Astrocyte (in vitro differentiated cells and primary cell): Measurements from ENCODE around the gene THAP2.

ENCODE experiments used
- EZH2 ChIP-seq: IDR thresholded peaks from 2 replicates; pipeline ENCODE4 v1.6.1; 2012; ENCODE audit warnings: mild to moderate bottlenecking, low read length, inconsistent platforms; ENCODE audit not compliant: insufficient read depth
- TF ChIP-seq, protein P1 (sequence below): IDR thresholded peaks from 2 replicates; pipeline ENCODE4 v1.5.1; 2011; ENCODE audit warnings: low read depth, mild to moderate bottlenecking, inconsistent platforms, low read length, moderate library complexity; ENCODE audit not compliant: insufficient read depth

DNA sequence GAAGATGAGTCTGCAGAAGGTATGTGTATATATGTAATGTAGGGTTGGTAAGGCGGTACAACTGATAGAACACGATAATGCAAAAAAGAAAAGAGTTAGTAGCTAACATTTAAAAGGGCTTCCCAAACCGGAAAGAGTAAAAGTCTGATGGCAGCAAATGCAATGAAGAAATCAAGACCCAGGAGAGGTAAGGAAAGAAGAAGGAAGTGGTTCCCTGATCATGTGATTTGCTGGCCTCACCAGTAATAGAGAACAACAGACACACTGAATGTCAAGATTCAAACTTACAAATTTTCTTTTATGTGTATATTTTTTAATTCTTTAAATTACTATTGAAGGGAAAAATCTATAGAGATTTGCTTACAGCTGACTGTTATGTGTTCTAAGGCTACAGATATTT is 18.8 kb upstream of the THAP2 start:
- TF ChIP-seq, protein P1, sequence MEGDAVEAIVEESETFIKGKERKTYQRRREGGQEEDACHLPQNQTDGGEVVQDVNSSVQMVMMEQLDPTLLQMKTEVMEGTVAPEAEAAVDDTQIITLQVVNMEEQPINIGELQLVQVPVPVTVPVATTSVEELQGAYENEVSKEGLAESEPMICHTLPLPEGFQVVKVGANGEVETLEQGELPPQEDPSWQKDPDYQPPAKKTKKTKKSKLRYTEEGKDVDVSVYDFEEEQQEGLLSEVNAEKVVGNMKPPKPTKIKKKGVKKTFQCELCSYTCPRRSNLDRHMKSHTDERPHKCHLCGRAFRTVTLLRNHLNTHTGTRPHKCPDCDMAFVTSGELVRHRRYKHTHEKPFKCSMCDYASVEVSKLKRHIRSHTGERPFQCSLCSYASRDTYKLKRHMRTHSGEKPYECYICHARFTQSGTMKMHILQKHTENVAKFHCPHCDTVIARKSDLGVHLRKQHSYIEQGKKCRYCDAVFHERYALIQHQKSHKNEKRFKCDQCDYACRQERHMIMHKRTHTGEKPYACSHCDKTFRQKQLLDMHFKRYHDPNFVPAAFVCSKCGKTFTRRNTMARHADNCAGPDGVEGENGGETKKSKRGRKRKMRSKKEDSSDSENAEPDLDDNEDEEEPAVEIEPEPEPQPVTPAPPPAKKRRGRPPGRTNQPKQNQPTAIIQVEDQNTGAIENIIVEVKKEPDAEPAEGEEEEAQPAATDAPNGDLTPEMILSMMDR, result no peak
- TF ChIP-seq EZH2, result no peak
